ENCODE data around the gene JDP2. TPM values are rescaled to one million over a fixed set of nuclear protein-coding genes. Genes with fewer than 3 reads are reported as not detected.

JDP2 gene
- total and polyA plus RNA-seq, 2 of the 4 experiments (the other 2 are of a cell fraction): 35.7 to 38.4 TPM

- TF ChIP-seq MAFK (IDR thresholded peaks at IDR 0.05; ENCODE audit: low read depth, low read length): no peak
Observed at GRCh38 chr14:75409316-75410205, 18.3 kb upstream of the JDP2 start (continued).

GRCh38 chr14:75411214-75411540, 16.6 kb upstream of the JDP2 start:
- H3K23ac ChIP-seq (ENCODE audit: low read depth, low read length): no peak overlapping the region
- H3K4me3 ChIP-seq (ENCODE audit: insufficient read depth, low read depth, low read length): no peak overlapping the region
- no peak overlapping the region for H2AFZ ChIP-seq (replicated peaks; ENCODE audit: low read length, poor library complexity)
- no peak overlapping the region for H4K91ac ChIP-seq (ENCODE audit: insufficient read depth, low read depth, low read length)
- H2BK15ac ChIP-seq (ENCODE audit: low read depth, low read length): no peak overlapping the region
- no peak overlapping the region for H3K14ac ChIP-seq (replicated peaks; ENCODE audit: low read depth, low read length)
- no peak overlapping the region for H3K18ac ChIP-seq (ENCODE audit: low read depth, low read length)
- H2BK5ac ChIP-seq (ENCODE audit: low read depth, low read length, poor library complexity, severe bottlenecking): no peak overlapping the region
- no peak overlapping the region for H4K8ac ChIP-seq (ENCODE audit: low read depth in 2 of 2, low read length in 2 of 2)
- in situ Hi-C loops (cut with MboI; ENCODE audit: low sequenced_read_pairs) (no loop called here), intact Hi-C loops (cut with micrococcal nuclease) (no loop called here), dilution Hi-C loops (cut with HindIII; ENCODE audit: low sequenced_read_pairs, unreplicated experiment) (no loop called here)
- no peaks in the 10 kb centered on the region for H3K79me1 ChIP-seq (ENCODE audit: low read depth in 1 of 2, low read length in 2 of 2)
- no peak overlapping the region for H2BK120ac ChIP-seq (ENCODE audit: low read depth, low read length)
- H2AK9ac ChIP-seq (replicated peaks; ENCODE audit: low read depth, low read length, poor library complexity): no peak overlapping the region
- no peak overlapping the region for H3K9ac ChIP-seq (ENCODE audit: low read depth, low read length)
- no peak overlapping the region for H3K4ac ChIP-seq (ENCODE audit: low read depth, low read length)
- no peaks in the 10 kb centered on the region for H4K20me1 ChIP-seq (ENCODE audit: insufficient read depth, low read length)
- no peaks in the 10 kb centered on the region; the same call in 1 of the 2 replicates for H3K9me1 ChIP-seq (ENCODE audit: insufficient read depth, low read length)
- peaks cover 3% of the 10 kb centered on the region for H3K27me3 ChIP-seq (ENCODE audit: control insufficient read depth, insufficient read depth, low read length)
- DNase-seq (no peak), ATAC-seq (ENCODE audit: low read depth) (no peak)
- TF ChIP-seq POLR2A (IDR thresholded peaks at IDR 0.05; ENCODE audit: low read depth, low read length): no peak
- no peak for TF ChIP-seq MAZ (IDR thresholded peaks at IDR 0.05; ENCODE audit: borderline replicate concordance, low read depth, low read length)
- no peak for TF ChIP-seq MXI1 (IDR thresholded peaks at IDR 0.05; ENCODE audit: borderline replicate concordance, low read depth, low read length)
- no peak for TF ChIP-seq CEBPB (IDR thresholded peaks at IDR 0.05; ENCODE audit: low read depth, low read length)
- no peak for TF ChIP-seq BHLHE40 (IDR thresholded peaks at IDR 0.05; ENCODE audit: low read depth, low read length)
- TF ChIP-seq RCOR1 (IDR thresholded peaks at IDR 0.05; ENCODE audit: insufficient replicate concordance, low read length): no peak
- no peak for TF ChIP-seq CTCF (conservative IDR thresholded peaks at IDR 0.05; ENCODE audit: low read depth, low read length)
- no peak for TF ChIP-seq ELK1 (IDR thresholded peaks at IDR 0.05; ENCODE audit: borderline replicate concordance, low read depth, low read length)
- no peak for TF ChIP-seq CHD1 (IDR thresholded peaks at IDR 0.05; ENCODE audit: low read depth, low read length)
- no peak for TF ChIP-seq USF2 (IDR thresholded peaks at IDR 0.05; ENCODE audit: low read depth, low read length)
- H2BK20ac ChIP-seq (ENCODE audit: low read depth, low read length): no peak overlapping the region
- no peak overlapping the region for H3K56ac ChIP-seq (ENCODE audit: extremely low read depth, insufficient read depth, low read length)
- no peaks in the 10 kb centered on the region; the same call in 1 of the 2 replicates for H3K4me1 ChIP-seq (ENCODE audit: control insufficient read depth, insufficient read depth, low read length)
- no peak overlapping the region for H3K4me2 ChIP-seq (ENCODE audit: low read depth, low read length)
- H3K27ac ChIP-seq (ENCODE audit: insufficient read depth, low read length): no peak overlapping the region
- no peak overlapping the region for H4K5ac ChIP-seq (ENCODE audit: low read depth, low read length)
- no TSS peak for BruUV-seq (replicated peaks)
- ChIA-PET CTCF (no interaction called here), POLR2A (ENCODE audit: unreplicated experiment) (no interaction called here)
- no peak overlapping the region for H2AK5ac ChIP-seq (ENCODE audit: low read depth, low read length)
- no CpG with 5 or more reads among the region's 6 CpGs for WGBS, 2 experiments (ENCODE audit: extremely low coverage in 2 of 2, insufficient read length in 1 of 2)
- H3K9me3 ChIP-seq (ENCODE audit: control insufficient read depth, insufficient read depth, low read length): peaks cover 2% of the 10 kb centered on the region; the same call in 1 of the 2 replicates
- no peaks in the 10 kb centered on the region for H3K36me3 ChIP-seq (ENCODE audit: control insufficient read depth, insufficient read depth, low read length)
